Measurements from ENCODE around the gene ETS1. TPM values are rescaled to one million over a fixed set of nuclear protein-coding genes. Genes with fewer than 3 reads are reported as not detected.

Gene ETS1
- polyA plus RNA-seq, 1 donor from 2014 or later, result 0.42 TPM

- no peak overlapping the region for H2AFZ ChIP-seq (ENCODE audit: low read depth, low read length)
- TF ChIP-seq EZH2 (IDR thresholded peaks at IDR 0.05; ENCODE audit: borderline replicate concordance, insufficient read depth, low read length, poor library complexity, severe bottlenecking) (no peak), REST (IDR thresholded peaks at IDR 0.05; ENCODE audit: borderline replicate concordance) (no peak), MXI1 (conservative IDR thresholded peaks at IDR 0.05; ENCODE audit: poor library complexity, severe bottlenecking) (no peak), SMC3 (conservative IDR thresholded peaks at IDR 0.05; ENCODE audit: poor library complexity) (no peak), EP300 (conservative IDR thresholded peaks at IDR 0.05; ENCODE audit: poor library complexity, severe bottlenecking) (no peak), POLR2AphosphoS5 (IDR thresholded peaks at IDR 0.05) (no peak), TAF1 (IDR thresholded peaks at IDR 0.05; ENCODE audit: low read depth) (no peak), CTCF (IDR thresholded peaks at IDR 0.05; ENCODE audit: poor library complexity, severe bottlenecking) (no peak), RAD21 (conservative IDR thresholded peaks at IDR 0.05) (no peak)
- no peak overlapping the region for H3K4me3 ChIP-seq (ENCODE audit: low read length)
- H3K36me3 ChIP-seq (ENCODE audit: insufficient read depth, low read length), result no peaks in the 10 kb centered on the region
- no peak overlapping the region for H3K9ac ChIP-seq (ENCODE audit: low read length)
- H3K27me3 ChIP-seq (ENCODE audit: insufficient read depth, low read depth, low read length), result no peaks in the 10 kb centered on the region
- H3K79me2 ChIP-seq (replicated peaks; ENCODE audit: insufficient read depth, low read length), result no peaks in the 10 kb centered on the region
- no peak overlapping the region for H3K4me2 ChIP-seq (ENCODE audit: low read length)
- no peak overlapping the region for H3K27ac ChIP-seq (ENCODE audit: low read length)
- no peaks in the 10 kb centered on the region for H4K20me1 ChIP-seq (ENCODE audit: insufficient read depth)
- H3K9me2 ChIP-seq (ENCODE audit: insufficient read depth, low read length), result no peaks in the 10 kb centered on the region
- no peaks in the 10 kb centered on the region for H3K9me3 ChIP-seq (ENCODE audit: low read length)
- no peaks in the 10 kb centered on the region for H3F3A ChIP-seq (ENCODE audit: insufficient read depth, low read length, poor library complexity, severe bottlenecking)
Measured at GRCh38 chr11:128500493-128500892, 86.9 kb downstream of the ETS1 start.

GRCh38 chr11:128499613-128500253 is 87.6 kb downstream of the ETS1 start:
- H3K36me3 ChIP-seq (ENCODE audit: insufficient read depth, low read length), result no peaks in the 10 kb centered on the region
- H3F3A ChIP-seq (ENCODE audit: insufficient read depth, low read length, poor library complexity, severe bottlenecking), result no peaks in the 10 kb centered on the region
- no peak overlapping the region for H3K4me2 ChIP-seq (ENCODE audit: low read length)
- no peaks in the 10 kb centered on the region for H3K27me3 ChIP-seq (ENCODE audit: insufficient read depth, low read depth, low read length)
- no peak overlapping the region for H3K9ac ChIP-seq (ENCODE audit: low read length)
- no peaks in the 10 kb centered on the region for H3K79me2 ChIP-seq (replicated peaks; ENCODE audit: insufficient read depth, low read length)
- no peak overlapping the region for H3K27ac ChIP-seq (ENCODE audit: low read length)
- H3K4me3 ChIP-seq (ENCODE audit: low read length), result no peak overlapping the region
- no peaks in the 10 kb centered on the region for H3K9me2 ChIP-seq (ENCODE audit: insufficient read depth, low read length)
- H4K20me1 ChIP-seq (ENCODE audit: insufficient read depth), result no peaks in the 10 kb centered on the region
- no peak overlapping the region for H2AFZ ChIP-seq (ENCODE audit: low read depth, low read length)
- no peak for TF ChIP-seq RAD21 (conservative IDR thresholded peaks at IDR 0.05)
- no peak for TF ChIP-seq REST (IDR thresholded peaks at IDR 0.05; ENCODE audit: borderline replicate concordance)
- no peak for TF ChIP-seq POLR2AphosphoS5 (IDR thresholded peaks at IDR 0.05)
- H3K9me3 ChIP-seq (ENCODE audit: low read length), result no peaks in the 10 kb centered on the region
